C1 segment of cervical spinal cord (tissue), 14 donors: Measurements from ENCODE around the gene CRB3.
A peak's percentile ranks its signal among the peaks of the same experiment; 100 is the strongest.
"Not testable (repeated sequence)": the region's sequence is repeated elsewhere in the genome, so short reads cannot be mapped to it uniquely, and the experiment has no call there.

Experiments
- DNase-seq, 14 donors: peaks; one replicate each; lab custom pipeline; 2025; lab: John Stamatoyannopoulos, UW

CRB3 gene

DNA sequence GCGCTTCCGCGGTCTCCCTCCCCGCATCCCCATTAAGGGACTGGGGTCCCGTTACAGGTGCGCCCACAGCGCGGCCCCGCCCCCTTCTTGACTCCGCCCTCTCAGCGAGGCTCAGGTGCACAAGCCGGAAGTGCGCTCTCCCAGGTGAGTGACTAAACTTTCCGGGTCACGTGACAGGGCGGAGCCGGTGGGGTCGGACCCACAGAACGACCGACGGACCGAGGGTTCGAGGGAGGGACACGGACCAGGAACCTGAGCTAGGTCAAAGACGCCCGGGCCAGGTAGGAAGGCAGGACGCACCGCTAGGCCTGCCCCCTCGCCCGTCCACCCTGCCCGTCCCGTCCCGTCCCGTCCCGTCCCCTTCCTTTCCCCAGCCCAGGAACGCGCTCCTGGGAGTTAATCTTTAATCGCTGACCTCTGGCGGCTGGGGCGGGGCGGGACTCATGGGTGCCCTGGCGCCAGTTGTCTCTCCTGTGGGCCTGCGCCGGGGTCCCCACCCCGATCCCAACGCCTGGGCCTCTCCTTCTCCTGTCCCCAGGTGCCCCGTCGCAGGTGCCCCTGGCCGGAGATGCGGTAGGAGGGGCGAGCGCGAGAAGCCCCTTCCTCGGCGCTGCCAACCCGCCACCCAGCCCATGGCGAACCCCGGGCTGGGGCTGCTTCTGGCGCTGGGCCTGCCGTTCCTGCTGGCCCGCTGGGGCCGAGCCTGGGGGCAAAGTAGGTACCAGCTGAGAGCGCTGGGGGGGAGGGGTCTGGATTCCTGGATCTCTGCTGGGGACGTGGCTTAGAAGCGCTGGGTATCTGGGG lies at the start of gene CRB3:
TSS of gene CRB3 (plus strand) at position 202 of the 804 bp plus-strand sequence. CDS start at position 633, 431 bp downstream.
- no peak for DNase-seq

DNA sequence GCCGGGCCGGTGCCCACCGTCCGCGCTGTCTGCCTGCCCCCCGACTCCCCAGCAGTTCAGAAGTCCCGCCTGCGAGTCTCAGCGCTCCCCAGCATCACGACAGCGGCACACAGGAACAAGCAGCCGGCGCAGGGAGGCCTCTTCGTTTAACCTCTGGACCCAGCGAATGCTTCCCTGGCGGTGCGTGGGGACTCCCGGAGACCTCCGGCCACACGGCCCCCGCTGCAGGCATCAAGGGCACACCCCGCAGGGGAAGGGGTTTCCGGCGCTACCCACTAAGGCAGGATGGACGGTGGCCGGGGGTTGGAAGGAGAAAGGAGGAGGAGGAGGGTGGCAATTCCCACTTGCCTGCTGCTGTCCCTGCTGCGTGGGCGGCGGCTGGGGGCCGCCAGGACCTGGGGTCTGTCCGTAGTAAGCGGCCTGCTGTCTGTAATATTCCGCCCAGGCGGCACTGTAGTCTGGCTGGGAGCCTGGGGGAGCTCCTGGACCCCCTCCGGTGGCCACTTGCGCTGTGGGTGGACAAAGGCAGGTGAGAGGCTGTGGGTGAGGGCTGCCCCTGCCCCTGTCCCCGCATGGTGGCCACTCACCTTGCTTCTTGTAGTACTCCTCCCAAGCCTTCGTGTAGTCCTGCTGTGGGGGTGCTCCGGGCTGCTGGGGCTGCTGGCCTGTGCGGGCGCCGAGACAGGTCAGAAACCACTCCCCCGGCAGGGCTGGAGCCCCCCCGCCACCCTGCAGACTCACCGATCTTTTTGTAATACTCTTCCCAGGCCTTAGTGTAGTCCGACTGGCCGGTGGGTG lies 49.1 kb upstream of the CRB3 start:
- DNase-seq = no peak

GRCh38 chr19:6415591-6416190 lies 48.4 kb upstream of the CRB3 start:
- no peak for DNase-seq

DNA sequence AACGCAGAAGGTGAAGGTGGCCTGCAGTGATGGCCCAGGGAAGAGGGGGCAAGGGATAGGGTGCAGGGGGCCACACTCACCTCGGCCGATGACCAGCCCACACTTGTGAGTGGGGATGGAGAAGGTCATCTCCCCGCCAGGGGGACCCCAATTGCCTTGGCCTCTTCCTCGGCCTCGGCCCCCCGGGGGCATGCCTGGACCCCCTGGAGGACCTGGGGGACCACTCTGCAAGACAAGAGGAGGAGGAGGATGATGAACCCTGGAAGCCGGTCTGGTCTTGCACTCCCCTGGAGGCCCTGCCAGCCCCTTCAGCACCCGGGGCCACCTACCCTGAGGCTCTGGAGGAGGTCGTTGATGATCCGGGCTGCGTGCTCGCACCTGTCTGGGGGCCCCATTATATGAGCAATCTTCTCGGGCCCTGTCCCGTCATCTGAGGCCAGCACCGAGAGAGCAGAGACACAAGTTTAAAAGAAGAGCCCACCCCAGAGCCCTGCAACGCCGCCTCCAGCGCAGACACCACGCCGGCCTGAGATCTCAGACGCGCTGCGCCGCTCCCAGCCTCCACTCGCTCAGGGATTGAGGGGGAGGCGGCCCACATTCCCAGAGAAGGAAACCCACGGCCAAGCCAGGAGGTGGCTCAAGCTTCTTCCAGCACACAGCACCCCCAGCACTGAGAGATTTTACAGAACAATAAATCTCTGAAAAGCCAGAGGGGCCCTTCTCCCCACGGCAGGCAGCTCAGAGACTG lies 47.2 kb upstream of the CRB3 start:
- DNase-seq = no peak

- DNase-seq = peak in 10 of 14 donors; percentile 3 to 75 (median 20)
Measured at GRCh38 chr19:6417713-6418561, 46.1 kb upstream of the CRB3 start.

- DNase-seq = no peak
Measured at GRCh38 chr19:6418562-6418932, 45.5 kb upstream of the CRB3 start.

DNA sequence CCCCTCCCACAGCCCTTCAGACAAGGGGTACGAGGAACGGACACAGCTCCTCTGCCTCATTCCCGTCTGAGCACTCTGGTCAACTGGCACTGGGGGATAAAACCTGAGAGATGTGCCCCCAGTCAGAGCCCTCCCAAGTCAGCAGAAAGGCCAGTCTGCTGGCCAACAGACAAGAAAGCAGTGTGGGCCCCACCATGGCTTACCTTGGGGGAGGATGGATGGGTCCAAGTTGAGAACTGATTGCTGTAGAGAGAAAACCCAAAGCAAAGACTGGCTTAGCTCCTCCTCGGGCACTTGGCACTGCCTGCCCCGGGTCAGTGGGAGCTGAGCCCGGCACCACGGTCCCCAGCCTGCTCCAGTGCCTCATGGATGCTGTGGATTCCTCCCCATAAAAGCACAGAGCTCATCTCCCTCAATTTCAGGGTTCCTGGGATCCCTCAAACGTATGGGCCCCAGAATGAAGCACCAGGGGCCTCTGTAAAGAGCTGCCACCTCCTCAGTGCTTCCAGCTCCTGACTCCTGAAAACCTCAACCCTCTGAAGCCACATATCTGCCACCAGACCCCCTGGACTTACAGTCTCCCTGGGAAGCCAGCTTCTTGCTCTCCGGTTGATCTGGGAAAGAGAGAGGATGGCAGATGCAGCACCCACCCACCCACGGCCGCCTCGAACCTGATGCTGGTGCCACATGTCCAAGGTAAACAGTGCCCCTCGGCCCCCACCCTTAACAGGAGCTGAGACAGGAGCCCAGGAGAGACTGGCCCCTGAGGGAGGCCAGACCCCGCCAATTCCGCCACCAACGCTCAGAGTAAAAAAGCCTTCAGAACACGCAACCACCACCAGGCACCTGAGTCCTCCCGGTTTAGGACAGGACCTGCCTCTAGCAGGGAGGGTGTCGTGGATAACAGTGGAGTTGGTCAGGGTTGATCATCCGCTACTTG lies 42.7 kb upstream of the CRB3 start:
- DNase-seq = no peak

DNA sequence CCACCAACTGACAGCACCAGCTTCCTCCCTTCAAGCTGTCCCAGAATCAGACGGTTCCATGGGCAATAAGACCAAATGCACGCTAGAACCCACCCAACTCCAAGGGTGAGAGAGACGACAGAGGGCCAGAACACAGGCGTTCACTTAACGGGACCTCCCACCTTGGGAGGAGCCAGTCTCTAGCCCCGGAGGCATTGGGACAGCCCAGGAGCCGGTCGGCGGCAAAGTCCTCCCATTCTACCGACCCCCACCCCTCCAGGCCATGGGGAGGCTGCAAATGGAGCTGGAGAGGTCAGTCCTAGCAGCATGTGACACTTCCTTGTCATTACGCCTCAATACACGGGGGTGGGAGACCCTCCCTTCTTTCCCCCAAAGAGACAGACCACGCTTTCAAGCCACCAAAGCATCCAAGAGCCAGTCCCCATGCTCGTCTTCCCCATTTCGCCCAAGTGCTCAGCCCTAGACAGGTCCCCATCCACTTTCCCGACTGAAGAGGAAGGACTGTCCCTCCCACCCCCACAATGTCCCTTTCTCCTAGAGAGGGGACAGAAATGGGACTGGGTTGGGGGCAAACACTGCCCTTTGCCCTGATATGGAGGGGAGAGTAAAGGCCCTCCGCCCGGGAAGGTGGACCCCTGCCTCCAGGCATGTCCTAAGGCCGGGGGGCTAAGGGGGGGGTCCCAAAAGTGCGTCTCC lies 40.4 kb upstream of the CRB3 start:
- peak in 3 of 14 donors; percentile 22 to 38 (median 23) for DNase-seq

DNA sequence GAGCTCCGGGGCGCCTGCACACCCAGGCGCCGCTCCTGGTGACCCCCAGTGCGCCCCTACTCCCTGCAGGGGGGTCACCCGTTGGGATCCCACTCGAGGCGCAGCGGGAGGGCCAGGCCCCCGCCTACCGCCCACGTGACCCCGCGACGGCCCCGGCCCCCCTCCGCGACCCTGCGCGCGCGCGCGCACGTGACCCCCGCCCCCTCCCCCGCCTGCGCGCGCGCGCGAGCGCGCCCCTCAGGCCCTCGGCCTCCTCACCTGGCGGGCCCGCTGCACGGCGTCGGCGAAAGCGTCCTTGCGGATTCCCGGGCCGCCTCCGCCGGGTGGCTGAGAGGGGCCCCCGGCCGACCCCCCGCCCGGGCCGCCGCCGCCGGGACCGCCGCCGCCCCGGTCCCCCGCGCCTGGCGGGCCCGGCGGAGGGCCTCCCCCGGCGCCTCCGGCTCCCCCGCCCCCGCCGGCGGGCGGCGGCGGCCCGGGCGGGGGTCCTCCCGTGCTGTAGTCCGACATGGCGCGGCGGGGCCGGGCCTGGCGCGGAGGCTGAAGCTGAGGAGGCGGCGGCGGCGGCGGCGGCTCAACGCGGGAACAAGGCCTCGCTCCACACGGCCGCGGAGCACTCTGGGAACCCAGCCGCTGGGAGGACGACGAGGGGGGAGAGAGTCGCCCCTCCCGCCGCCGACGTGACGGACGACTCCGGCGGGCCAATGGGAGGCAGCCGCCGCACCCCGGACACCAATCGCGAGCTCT lies 39.7 kb upstream of the CRB3 start, which contains the start of gene KHSRP:
TSS of gene KHSRP (minus strand) at position 617 of the 744 bp plus-strand sequence. CDS start at position 507, 110 bp downstream.
- DNase-seq = peak in 2 of 14 donors; percentile 35 to 39

GRCh38 chr19:6424939-6425731 lies 38.9 kb upstream of the CRB3 start:
- DNase-seq = peak; percentile 98 to 100 (median 100)

GRCh38 chr19:6425732-6426620 lies 38.1 kb upstream of the CRB3 start:
- DNase-seq = peak in 2 of 14 donors; percentile 17 to 36

DNA sequence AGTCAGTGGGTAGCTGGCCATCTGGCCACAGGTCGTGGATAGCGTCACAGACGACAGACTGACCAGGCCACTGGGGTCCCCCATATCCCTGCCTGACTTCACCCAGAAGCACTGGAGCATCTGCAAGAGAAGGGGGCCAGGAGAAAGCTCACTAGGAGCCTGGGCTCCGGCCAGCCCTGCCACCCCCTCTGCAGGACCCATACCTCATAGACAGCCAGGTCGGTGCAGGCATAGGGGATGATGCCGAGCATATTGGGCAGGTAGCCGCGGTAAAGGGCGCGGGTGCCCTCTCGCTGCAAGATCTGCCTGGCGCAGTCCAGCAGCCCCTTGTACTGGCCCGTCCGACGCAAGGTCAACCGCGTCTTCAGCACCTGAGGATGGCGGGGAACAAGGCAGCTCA lies 36.9 kb upstream of the CRB3 start:
- DNase-seq = no peak

- DNase-seq = not testable (repeated sequence)
Measured at GRCh38 chr19:6428692-6429418, 35.2 kb upstream of the CRB3 start.

- DNase-seq = no peak
Measured at GRCh38 chr19:6429419-6430221, 34.5 kb upstream of the CRB3 start.

DNA sequence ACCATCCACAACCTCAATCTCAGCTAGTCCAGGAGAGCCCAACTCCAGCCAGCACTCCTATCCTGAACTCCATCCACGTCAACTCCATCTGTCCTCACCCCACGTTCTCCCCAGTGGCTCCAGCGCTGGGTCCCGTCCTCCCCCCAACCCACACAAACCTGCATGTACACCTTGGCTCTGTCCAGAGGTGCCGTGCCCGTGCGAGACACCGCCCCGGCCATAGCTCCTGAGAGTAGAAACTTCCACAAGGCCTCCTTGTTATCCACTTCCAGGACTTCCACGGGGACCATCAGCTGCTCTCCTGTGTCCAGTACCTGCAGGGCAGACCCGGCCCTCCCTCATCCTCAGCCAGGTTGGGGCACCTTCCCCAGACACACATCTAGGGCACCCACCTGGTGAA lies 32.2 kb upstream of the CRB3 start:
- DNase-seq = no peak
